NCI-H1417 (cell line): ENCODE measurements around the gene STAT4.
A peak's percentile ranks its signal among the peaks of the same experiment; 100 is the strongest.

Experiments used
- DNase-seq, 3 experiments: peaks; one replicate each; lab custom pipeline; 2025; lab: John Stamatoyannopoulos, UW

Gene STAT4

GRCh38 chr2:191045141-191045540 lies 105.7 kb downstream of the STAT4 start:
- no peak for DNase-seq

- no peak for DNase-seq
Measured at GRCh38 chr2:191043438-191043837, 107.4 kb downstream of the STAT4 start.

DNA sequence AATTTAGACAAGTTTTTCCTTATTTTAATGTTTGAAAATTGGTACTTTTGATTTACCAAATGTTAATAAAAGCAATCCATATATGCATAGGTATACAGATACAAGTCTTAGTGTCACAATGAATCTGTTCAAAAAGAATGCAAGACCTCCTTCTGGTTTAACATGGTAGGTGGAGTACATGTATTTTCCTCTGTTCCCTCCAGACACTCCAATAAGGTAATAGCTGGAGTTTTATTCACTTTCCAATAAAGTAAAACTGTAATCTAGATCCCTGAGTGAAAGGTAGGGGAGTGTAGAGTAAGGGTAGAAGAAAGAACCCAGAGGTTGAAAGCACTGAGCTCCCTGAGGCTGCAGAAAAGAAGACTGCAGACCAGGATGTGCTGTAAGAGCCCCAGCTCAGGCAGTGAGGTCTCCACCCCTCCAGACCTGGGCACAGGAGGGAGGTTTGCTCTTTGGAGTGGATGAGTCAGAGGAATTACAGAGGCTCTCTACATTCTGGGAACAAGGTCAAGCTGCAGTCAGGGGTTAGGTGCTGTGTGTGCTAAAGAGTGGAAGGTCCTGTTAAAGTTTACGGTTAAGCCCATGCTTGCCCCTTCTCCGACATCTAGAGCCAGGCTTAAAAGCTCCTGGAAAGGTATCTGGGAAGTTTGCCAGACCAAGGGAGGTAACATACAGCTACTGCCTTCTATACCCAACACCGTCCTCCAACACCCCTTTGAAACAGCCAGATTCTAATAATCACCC lies 109.2 kb downstream of the STAT4 start:
- no peak for DNase-seq

DNA sequence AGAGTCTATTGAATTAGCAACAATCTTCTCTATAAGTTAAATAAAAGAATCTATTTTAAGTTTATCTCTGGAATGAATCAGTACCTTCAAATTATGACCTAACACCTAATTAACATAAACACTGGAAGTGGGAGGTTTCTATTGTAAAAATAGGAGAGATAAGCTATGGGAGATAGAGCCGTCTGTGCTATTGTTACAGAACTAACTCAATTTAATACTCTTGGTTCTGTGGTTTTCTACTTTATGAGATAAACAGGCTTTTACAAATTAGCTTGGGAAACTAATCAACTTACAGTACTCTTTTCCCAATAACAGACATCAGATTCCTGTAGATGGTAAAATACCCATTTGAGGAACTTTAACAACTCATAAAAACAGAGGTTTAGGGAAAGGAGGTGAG lies 111.2 kb downstream of the STAT4 start:
- DNase-seq, result no peak

GRCh38 chr2:191038741-191039140 lies 112.1 kb downstream of the STAT4 start:
- DNase-seq, result no peak

DNA sequence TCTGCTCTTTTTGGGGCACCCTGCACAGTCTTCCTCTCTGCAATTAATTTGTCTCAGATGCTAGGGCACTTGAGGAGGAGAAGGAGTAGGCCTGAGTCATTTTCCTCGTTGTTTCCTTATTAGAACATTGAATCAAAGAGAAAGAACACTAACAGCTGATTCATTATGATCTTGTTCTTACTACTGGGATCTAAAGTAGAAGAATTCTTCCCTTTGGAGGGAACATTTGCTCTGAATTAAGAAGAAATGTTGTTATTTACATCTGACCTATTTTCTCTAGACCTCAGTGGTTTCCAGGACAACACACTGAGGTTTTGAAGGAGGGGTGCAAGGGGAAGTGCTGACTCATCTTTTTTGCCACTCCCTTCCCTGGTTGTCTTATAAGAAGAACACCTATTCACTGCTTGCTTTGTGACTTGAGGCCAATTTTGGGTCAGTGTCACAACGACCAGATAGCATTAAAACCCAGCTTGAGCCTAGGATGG lies 112.5 kb downstream of the STAT4 start:
- DNase-seq, result no peak

- DNase-seq, result no peak
Measured at GRCh38 chr2:191037351-191037750, 113.4 kb downstream of the STAT4 start.

DNA sequence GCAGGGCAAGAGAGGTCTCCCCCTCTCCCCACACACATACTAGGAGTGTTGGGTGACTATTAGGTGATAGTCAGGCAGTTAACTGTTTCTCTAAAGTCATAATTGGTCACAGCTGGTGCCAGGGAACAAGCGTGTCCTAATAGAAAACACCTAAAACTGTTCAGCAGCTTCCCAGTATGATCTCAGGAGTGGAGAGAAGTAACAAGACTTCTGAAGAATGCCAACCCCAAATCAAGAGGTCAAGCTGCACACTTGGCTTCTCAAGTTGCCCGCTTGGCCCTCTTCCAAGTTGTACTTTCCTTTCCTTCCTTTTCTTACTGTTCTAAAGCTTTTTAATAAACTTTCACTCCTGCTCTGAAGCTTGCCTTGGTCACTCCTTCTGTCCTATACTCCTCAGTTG lies 114.4 kb downstream of the STAT4 start:
- DNase-seq, result no peak

DNA sequence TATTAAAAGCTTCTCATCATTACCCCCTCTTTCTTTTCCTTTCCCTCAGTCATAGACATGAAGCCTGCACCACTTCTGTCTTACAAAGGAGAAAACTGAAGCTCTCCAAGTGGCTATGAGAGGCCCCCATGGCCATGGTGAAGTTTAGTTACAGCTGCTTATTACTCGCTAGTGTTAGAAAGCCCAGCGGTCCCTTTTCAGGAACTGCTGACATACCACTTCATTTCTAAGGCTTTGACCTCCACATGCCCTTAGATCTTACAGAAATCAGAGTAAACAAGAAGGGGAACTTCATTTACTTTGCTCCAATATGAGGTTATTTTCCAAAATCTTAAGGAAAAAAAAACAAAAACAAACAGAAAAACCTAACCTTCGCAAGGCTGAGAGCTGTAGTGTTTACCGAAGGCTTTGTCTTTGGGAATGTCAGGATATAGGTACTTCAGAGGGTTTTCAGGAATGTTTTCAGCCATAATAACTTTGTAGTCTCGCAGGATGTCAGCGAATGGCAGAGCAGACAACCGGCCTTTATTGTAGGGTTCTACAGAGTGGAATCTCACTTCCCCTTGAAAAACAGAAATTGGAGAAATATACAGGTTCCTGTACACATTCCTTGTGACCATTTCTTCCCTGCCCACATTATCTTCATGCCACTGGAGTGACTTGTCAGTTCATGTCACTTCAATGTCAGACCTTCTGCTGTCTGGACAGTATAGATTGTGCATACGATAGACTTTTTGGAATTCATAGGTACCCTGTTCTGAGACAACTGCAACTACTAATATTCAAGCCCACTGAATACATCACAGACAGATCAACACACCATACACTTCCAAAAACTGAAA lies 118.0 kb downstream of the STAT4 start:
- DNase-seq, result no peak

DNA sequence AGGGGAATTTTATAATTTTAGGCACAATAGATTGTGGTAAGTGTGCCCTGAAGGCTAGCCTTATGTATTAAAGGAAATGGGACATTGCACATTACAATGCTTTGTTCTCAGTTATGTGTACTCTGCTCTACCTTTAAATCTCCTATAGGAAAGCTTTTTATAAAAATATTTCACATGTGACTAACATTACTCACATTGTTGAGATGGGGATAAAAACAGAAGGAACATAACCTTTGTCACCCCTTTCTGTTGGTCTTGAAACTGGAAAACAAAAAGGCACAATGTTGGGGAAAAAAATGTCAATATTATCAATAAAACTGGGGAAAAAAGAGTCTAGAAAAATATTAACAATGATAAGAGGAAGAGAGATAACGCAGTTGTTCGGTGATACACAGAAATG lies 119.5 kb downstream of the STAT4 start:
- DNase-seq, result no peak

GRCh38 chr2:191030521-191031154 lies 120.2 kb downstream of the STAT4 start:
- peak; percentile 22 to 74 (median 31) for DNase-seq

- DNase-seq, result no peak
Measured at GRCh38 chr2:191029280-191029950, 121.4 kb downstream of the STAT4 start.

DNA sequence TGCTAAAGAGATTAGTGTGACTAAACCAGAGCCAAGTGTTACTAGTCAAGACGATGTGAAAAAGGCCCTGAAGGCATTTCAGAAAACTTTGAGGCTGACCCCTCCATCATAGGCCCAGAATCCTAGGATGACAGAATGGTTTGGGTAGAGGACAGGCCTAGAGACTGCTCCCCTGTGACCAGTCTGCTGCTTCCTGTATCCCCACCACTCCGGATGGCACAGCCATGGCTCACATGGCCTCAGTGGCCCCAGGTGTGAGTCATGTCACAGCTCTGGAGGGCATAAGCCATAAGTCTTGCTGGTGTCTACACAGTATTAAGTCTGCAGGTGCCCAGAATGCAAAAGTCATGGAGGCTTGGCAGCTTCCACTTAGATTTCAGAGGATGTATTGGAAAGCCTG lies 124.4 kb downstream of the STAT4 start:
- no peak for DNase-seq

GRCh38 chr2:191025135-191025534 lies 125.7 kb downstream of the STAT4 start:
- DNase-seq, result no peak

- no peak for DNase-seq
Measured at GRCh38 chr2:191023235-191023679, 127.5 kb downstream of the STAT4 start.

DNA sequence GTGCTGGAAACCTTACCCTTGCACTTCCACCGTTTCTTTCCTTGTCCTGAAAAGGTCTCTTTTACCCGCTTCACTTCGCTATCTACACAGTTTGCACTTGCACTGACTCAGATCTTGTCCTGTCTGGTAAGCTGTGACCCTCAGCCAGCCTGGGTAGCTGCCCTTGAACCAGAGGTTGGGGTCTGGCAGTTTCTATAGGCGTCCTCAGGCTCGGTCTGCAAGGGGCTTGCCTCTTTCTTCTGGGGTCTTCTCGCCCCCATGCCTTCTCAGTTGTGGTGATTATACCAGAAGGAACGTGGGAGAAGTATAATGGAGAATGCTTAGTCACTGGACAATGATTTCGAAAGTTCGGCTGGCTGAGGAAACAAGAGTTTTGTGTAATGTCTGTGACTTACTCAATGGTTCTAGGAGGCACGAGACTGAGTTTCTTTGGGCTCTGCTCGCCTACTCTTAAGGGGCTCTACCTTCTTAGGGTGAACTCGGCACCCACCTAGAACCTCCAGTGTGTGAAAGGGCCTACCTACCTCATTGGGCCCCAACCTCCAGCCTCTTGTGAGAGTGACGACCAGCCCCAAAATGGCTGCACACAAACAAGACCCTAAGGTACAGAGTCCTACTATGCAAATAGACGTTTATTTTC lies 129.9 kb downstream of the STAT4 start:
- DNase-seq, result peak; percentile 17 to 74 (median 55)

DNA sequence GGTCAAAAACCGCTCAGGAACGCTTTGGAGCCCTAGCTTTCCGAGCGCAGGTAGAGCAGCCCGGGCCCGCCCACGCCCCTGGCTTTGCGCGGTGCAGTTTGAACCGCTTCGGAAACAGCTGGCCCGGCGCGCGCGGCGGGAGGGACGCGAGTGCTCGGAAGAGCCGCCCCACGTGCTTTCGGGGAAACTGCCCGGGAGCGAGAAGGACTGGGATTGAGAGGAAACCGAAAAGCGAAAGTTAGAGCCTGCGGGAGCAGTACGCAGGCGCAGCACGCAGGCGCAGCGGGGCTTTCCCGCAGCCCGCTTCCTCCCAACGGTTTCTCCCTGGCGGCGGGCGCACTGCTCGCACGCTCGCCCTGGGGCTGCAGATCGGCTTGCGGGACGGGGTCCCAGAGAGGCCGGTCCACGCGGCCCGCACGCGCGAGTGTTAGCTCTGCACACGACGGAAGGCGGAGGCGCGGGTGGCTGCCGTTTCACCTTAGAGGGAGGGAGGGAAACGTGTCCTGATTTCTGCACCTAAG lies 130.5 kb downstream of the STAT4 start:
- peak; percentile 93 to 98 (median 96) for DNase-seq

DNA sequence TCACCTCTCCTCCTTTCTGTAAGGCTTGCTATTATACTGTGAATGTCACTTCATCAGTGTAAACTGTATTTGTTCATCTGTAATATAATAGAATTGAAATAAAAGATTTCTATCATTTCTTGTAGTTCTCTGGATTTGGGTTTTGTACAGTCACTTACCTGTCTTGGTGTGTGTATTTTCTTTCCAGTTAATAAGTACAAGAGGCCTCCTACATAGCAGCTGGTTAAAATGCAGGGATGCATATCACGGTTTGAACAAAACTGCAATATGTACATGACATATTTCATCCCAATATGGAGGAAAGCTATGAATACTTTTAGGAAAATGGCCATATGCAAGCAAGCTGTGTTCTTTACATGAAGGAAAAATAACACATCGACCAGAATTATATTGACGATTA lies 131.4 kb downstream of the STAT4 start:
- DNase-seq, result peak in 1 of 3 experiments; percentile 48

GRCh38 chr2:191018643-191019119 lies 132.1 kb downstream of the STAT4 start:
- no peak for DNase-seq

DNA sequence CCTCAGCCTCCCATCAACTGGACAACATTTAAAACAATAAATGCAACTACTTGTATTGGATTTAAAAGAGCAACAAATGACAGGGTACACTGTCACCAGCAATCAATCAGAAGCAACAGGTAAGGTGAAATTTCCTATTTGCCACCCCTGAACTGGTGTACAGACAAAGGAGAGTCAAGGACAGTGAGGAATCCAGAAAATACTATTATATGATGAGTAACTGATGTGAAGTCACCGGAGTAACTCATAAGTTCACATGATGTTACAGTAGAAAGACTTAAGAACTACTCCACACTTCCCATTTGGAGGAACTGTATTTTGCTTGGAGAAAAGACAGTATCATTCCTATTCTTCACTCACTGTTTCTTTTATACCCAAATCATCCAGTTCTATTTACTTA lies 132.7 kb downstream of the STAT4 start:
- DNase-seq, result no peak

GRCh38 chr2:191015831-191016230 lies 135.0 kb downstream of the STAT4 start:
- DNase-seq, result no peak
